HG02840 (cell line): ENCODE data around the gene GABRG3.

Experiments used
- ATAC-seq: cut with Tn5 transposase; IDR thresholded peaks from one replicate; pipeline ENCODE4 v1.9.1; 2021; ENCODE audit warnings: mild to moderate bottlenecking, moderate library complexity, moderate number of reproducible peaks; ENCODE audit not compliant: unreplicated experiment, low FRiP score

The GABRG3 gene

DNA sequence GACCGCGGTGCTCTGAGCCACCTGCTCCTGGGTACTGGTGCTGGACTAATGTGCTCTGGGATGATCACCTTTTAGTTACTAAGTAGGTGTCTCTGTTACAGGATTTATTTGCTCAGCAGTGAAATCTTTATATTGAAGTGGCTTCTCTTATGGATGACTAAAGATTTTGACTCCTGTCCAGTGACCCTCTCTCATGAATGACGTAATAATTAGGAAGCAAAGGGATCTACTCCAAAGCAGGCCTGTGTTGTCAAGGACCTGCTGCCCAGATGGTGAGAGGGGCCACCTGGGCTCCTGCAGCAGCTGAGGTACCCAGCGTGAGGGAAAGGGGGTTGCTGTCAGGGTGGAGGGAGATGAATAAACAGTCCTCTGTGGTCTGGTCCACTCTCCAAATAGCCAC, 263.6 kb downstream of the GABRG3 start:
- ATAC-seq = no peak

DNA sequence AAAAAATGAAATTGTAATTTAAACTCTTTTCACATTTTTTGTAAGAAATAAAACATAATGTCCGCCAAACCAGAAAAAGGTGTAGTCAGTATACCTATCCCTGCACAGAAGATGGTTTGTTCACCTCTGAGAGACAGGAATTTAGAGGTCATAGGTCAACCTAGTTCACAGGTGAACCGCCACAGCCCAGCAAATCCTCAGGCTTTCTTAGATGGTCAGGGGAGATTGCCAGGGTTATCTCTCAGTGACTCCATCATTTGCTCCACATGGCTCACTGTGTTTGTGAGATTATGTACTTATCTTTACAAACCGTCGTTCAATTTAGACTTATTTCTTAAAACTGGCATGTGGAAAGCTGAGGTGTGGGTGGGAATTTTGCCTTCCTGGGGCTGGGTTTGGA, 264.2 kb downstream of the GABRG3 start:
- ATAC-seq = no peak

DNA sequence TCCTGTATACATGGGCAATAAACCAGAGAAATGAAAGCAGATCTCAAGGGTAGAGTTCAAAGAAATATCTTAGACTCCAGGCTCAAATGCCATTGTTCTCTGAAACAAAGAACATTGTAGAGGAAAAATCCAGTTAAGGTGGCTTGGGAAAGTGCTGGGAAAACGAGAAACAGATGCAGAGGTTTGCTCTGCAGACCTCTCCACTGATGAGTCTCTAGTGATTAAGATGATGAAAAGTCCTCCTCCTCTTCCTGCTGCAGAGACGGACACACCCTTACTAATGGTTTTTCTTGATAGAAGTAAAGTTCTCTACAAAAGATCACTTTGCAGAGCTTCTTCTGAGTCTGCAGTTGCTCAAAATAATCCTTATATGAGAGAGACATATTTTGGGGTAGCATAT, 264.7 kb downstream of the GABRG3 start:
- no peak for ATAC-seq

DNA sequence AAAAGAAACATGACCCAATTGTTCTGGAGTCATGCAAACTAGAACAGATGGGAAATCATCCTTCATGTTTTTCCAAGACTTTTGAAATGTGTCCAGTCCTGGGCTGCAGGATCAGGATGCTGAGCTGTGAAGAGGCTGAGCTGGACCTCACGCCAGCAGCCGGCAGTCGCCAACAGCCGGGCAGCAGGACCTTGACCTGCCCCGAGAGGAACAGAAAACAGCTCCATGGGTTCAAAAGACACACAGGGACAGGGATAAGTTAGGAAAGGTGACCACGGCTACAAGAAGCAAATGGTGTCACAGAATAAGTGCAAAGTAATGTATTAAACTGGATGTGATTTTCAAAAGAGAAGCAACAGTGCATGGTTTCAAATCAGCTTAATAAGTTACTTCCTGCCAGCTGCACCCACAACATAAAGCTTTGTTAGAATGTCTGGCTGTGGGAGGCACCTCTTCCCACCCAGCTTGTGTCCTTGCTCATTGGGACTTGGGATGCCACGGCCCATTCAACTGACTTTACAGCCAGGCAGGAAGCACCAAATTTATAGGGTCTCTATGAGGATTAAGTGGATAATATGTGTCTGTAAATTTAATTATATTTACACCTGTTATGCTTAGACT, 266.4 kb downstream of the GABRG3 start:
- ATAC-seq = no peak

DNA sequence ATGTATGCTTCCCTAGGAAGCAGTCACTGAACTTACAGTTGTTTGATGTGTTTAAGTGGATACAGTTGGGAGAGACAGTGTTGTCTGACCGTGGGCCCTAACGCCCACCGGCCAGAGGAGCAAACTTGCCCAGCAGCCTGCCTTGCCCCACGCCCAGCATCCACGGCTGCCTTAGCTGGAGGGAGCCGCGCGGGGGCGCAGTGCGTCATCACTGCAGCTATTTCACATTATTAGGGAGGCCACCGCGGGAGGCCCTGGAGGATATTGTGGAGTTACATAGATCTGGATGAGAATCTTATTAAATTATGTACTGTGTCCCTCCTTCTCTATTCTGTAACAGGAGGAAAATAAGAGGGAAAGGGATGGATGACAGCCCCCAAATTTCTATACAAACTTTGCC, 267.2 kb downstream of the GABRG3 start:
- ATAC-seq = no peak

DNA sequence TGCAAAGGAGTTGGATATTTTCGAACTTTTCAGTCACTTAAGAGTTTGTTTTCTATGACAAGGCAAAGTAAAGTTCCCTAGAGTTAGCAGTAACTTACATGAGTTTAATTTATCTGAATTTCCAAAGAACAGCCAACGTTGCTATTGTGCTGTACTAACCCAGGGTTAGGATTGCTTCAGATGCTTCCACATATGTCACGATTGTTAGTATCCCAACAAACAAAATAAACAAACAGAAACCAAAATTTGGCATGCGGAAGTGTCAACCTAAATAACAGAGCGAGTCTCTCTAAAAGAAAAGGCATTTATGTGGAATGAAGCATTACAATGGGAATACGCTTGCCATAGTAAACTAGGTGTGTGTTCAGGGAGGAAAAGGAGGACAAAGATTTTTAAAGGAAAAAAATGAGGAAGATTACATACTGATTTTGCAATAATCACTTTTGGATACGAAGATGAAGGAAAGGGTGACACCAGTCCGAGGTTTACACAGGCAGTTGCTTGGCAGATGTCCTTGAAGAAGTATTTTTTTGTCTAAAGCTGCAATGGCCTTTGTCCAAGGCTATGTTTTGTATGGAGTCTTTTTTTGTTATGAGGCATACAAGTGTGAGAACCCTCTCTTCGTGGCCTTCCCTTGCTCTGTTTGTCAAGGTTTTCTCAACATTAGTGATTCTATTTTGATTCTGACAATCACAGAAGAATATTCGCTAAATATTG, 267.9 kb downstream of the GABRG3 start:
- no peak for ATAC-seq

DNA sequence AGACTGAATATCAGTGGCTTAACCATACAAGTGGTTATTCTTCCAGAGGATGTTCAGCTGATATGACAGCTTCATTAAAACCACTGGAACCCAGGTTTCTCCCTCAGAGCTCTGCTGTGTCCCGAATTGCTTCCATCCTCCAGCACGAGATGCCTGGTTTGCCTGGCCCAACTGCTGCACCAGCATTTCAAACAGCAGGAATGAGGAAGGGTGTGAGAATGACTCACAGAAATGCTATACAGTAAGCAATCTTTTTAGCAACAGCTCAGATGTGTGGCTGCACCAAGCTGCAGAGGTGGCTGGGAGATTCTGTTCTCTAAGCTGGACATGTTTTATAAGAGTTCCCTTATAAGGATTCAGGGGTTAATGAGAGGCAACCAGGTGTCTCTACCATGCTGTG, 271.0 kb downstream of the GABRG3 start:
- ATAC-seq = no peak

DNA sequence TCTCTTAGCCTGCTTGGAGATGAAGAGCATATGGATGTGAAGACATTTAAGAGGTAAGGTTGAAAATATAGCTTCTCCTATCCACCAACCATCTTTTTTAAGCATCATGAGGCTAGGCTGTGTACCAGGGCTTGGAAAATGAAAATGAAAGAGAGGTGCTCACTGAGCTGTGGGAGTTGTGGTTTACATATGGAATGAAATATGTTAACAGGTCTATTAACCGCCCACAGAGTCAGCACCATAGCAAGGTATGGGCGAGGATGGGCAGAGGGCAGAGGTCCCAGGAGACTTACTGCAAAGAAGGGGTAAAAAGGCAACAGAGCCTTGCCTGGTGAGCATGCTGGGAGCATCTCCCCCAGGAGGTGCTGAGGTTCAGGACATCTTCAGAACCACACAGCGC, 273.1 kb downstream of the GABRG3 start:
- no peak for ATAC-seq

DNA sequence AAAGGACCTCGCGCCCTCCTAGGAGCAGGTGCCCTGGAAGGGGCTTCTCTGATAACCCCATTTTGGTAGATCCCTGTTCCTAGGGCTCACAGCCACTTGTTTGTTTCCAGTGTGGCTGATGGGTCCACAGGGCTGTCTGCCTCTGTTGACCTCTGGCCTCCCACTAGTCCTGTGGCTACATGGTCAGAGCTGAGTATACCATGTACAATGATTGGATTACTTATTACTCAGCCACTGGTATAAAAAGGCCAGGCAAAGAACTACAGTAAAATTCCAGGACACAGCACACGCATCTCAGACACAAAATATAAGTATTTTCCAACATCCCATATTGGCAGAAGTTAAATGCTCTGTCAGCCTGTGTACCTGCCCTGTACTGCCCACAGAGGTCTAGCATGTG, 277.3 kb downstream of the GABRG3 start:
- no peak for ATAC-seq

DNA sequence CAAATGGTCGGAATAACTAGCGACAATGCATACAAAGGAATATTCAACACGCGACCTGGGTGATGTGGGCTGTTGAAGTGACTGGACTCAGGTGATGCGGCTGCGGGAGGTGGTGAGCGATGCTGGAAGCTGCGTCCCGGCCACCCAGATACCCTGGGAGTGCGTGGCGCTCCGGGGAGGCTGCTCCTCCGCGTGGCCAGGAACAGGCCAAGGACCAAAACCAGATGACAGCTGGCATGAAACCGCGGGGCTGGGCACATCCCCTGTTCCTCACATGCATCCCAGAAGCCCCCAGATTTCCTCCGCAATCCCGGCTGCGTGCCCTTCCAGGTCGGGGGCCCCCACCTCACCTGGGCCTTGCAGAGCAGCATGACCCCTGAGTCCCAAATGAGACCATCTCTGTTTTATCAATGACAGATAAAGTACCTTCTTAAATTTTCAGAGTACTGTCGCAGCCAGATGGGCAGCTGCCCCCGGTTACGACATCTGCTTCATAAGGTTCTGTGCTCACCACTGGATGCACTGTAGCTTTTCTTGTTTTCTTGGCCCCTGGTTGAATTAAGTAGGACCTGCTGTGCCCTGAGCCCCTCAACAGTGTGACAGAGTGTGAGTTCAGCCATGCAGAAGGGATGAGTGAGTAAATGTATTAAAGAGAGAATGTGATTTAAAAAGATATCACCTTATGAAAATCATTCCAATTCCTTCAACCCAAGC, 278.2 kb downstream of the GABRG3 start:
- ATAC-seq = no peak

DNA sequence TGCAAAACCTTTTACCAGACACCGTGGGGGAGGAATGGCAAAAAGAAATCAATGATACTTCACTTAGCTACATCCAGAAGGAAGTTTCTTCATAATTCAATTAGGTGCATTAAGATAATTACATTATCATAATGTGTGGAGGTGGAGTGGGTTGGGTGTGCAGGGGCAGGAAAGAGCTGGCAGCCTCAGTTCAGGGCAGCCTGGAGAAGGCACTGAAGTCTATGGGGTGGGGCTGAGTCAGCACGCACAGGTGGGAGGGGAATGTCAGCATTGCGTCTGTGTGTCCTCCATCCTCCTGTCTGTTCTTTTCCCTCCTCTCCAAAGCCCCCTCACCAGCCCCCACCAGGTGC, 278.8 kb downstream of the GABRG3 start:
- no peak for ATAC-seq

DNA sequence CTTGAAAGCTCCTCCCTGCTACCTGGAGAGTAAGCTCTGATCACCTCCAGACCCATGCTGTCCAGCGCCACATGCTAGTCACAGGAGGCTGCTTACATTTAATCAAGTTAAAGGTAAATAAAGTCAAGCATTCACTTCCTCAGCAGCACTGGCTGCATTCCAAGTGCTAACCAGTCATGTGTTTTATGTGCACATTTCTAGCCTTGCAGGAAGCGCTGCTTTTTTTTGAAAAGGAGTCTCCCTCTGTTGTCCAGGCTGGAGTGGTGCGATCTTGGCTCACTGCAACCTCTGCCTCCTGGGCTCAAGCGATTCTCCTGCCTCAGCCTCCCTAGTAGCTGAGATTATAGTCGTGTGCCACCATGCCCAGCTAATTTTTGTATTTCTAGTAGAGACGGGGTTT, 279.2 kb downstream of the GABRG3 start:
- no peak for ATAC-seq

DNA sequence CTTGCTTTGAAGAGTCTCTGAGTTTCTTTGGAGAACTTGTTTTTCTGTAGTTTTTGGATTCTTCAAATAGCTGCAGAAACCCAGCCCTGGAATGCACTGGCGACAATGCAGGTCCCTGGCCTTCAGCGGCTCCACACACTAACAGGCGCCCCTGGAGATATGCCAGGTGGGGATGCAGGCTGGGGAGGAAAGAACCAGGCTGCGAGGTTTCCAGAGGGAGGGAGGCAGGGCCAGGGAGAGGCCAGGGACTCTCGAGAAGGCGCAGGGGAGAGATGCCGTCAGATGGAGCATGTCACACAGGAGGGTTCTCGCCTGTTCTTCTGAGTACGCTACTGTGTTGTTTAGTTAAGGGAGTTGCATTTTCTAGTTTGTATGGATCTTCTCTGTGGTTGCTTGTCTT, 283.1 kb downstream of the GABRG3 start:
- no peak for ATAC-seq

DNA sequence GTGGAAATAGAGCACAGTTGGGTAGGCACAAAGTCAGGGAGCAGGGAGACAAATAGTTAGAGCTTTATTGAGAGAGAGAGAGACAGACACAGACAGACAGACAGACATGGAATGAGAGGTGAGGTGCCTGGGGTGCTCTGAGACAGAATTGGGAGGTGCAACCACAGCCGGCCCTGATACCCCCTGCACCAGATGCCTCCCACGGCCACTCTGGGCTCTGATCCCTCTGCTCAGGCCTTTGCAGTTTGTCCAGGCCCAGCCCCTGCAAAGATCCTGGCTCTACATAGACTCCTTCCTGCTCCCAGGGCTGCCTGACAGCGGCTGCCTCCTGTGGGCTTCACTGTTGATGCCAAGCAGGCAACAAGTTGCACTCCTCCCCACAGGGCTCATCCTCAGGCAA, 283.8 kb downstream of the GABRG3 start:
- no peak for ATAC-seq

DNA sequence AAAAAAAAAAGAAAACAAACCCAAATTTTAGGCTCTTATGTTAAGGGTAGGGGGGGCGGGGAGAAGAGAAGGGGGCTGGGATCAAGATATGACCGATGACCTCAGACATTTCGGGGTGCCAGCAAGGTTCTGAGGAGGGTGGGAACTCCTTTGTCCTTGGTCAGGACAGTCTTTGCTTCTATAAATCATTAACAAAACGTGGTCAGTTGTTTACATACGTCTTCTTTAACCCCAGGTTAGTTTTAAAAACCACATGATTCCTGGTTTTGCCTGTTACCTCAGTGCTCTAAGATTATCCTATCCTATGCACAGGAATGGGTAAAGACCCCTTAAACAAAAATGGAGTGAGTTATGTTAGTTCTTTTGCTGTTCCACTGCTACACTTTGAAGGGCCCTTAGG, 285.5 kb downstream of the GABRG3 start:
- ATAC-seq = no peak

DNA sequence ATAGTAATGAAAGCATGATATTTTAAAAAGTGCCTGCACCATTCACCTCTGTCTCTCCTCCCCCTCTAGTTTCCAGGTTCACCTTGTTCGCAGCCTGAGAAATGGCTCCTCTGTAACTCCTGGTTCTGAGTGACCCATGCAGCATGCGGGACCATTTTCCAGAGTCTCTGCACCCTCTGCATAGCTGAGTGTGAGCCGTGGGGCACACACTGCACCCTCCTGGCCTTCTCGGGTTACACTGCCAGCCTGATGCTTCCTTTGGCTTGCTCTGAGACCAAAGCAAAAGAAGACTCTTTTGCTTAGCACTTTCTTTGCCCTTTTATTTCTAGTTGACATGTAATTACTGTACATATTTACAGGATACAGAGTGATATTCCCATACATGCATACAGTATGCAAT, 287.3 kb downstream of the GABRG3 start:
- no peak for ATAC-seq

DNA sequence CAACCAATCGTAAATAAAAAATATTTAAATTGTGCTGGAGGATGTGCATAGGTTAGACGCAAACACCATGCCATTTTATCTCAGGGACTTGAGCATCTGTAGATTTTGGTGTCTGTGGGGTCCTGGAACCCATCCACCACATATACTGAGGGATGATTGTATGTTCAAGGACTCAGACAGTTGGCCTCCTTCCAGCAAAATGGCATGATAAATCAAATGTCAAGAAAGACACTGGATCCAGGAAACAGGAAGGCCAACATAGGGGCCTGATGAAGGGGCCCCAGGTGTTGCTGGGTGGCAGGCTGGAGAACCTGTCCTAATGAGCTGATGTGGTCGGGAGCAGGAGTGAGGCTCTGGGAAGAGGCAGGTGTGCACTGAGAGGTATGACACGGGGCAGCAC, 289.5 kb downstream of the GABRG3 start:
- no peak for ATAC-seq

DNA sequence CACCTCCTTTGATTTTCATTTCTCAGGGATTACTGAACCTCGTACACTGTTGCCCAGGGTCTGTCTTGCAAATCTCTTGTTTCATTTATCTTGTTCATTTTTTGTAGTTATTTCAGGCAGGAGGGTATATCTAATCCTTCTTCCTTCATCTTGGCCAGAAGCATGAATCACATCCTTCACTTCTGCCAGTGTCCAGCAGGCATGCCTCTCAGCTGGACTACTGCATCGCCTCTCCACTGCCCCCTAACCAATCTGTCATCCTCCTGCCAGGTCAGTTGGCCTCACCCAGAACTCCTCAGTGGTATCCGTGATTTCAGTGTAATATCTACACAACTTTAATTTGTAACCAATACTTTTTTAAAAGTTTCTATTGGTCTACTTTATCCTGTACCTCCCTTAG, 297.9 kb downstream of the GABRG3 start:
- no peak for ATAC-seq

DNA sequence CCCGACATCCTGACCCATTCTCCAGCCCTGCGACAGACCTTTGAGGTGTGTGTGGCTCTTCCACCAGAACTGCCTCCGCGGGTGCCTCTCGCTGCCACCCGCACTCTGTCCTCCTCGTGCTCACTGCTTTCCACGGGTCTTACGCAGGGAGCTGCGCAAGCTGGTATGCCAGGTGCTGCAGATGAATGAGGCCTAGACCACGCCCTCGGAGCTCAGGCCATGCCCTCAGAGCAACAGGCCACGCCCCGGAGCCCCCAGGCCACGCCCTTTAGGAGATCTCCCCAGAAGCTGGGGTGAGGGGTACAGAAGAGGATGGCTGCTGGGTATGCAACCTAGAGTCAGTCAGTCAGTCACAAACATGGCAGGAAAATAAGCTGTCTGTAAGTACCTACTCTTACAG, 300.3 kb downstream of the GABRG3 start:
- ATAC-seq = no peak

DNA sequence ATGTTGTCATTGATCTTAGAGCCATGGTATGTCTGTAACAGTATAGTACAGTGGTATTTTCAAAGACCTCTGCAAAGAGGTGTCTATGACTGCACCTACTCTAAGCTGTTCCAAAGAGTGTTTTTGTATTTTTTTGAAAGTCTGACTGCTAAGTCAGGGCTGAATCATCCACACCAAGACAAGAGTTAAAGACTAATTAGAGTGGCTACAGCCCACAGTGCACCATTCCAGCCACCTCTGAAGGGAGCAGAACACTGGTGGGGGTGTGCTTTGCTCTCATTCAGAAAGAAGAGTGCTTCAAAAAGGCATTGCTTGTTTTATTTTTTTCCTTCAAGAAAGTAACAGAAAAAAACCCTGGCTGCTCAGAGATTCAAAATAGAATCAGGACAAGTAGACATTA, 301.4 kb downstream of the GABRG3 start:
- ATAC-seq = no peak

DNA sequence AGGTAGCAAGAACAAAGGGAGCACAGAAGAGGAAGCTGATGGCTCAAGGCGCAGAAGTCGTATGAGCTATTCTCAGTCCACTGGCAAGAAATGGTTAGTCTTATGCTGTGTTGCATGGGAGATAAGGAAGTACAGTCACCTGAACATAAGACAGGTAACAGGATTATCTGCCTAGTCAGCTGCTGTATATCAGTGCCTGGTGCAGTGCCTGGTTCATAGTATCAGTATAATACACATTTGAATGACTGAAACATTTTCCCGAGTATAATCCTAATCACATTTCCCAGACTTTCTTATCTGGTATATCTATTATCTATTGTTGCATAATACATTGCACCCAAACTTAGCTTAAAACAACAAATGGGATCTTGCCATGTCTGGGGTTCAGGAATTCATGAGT, 302.5 kb downstream of the GABRG3 start:
- no peak for ATAC-seq

DNA sequence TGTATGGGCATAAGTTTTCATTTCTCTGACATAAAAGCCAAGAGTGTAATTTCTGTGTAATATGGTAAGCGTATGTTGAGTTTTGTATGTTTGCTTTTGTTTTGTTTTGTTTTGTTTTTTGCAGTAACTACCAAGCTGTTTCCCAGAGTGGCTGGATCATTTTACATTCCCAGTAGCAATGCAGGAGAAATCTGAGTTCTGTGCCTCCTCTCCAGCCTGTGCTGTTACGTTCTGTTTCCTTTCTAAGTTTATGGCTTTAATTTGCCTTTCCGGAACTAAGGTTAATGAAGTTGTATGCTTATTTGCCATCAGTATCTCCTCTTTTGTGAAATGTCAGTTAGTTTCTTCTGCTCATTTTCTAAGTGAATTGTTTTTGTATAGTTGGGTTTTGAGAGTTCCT, 307.8 kb downstream of the GABRG3 start:
- no peak for ATAC-seq
